ENCODE results near the gene PTPN12. TPM values are rescaled to one million over a fixed set of nuclear protein-coding genes. Genes with fewer than 3 reads are reported as not detected.

PTPN12 gene
- total and polyA plus RNA-seq, 2 experiments from 2014 or later = 21.7 to 25.6 TPM

DNA sequence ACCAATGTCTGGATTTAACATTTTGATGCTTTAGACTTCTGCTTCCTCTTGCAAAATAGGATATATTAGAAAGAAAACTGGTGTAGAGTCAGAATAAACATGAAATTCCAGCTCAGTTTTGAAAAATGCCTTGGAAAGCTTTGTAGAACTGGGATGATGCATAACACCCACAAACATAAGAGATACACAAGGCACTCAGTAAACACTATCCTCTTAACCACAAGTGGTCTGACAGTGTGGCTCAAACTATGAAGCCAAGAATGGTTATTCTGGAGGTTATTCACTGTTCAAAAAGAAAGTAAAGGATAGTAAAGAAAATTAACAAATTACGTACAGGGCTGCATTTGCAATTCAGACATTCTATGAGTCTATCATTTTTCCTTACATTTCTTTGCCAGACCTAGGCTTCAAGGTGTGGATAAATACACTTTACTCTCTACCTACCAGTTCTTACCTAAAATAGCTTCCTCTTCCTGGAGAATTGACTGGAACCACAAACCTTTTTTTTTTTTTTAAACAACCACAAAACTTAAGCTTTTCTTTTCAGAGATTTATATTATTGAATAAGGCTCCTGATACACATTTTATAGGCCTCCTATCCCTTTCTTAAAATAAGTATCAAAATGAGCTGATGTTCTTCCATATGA lies 150.1 kb downstream of the PTPN12 start:
- no peak overlapping the region for H2AFZ ChIP-seq
- H3K9me3 ChIP-seq (ENCODE audit: low read depth) = no peaks in the 10 kb centered on the region
- H3K36me3 ChIP-seq (ENCODE audit: low read depth) = no peaks in the 10 kb centered on the region
- WGBS, 2 experiments (ENCODE audit: low coverage in 1 of 2, low lambda C conversion rate in 2 of 2, missing lambda C conversion rate in 2 of 2) = 56 to 67% methylated on average over 1 of the region's 1 CpG
- no peak for TF ChIP-seq EZH2phosphoT487 (IDR thresholded peaks at IDR 0.05; ENCODE audit: insufficient read depth, low read depth)
- TF ChIP-seq EZH2 (IDR thresholded peaks at IDR 0.05; ENCODE audit: insufficient read depth, poor library complexity, severe bottlenecking) = no peak
- H3K27ac ChIP-seq = peak overlapping the region; percentile 60
- H3K79me2 ChIP-seq (ENCODE audit: insufficient read depth) = peaks cover 58% of the 10 kb centered on the region
- peak overlapping the region; percentile 33; the same call in 1 of the 2 replicates for H3K9ac ChIP-seq
- H3F3A ChIP-seq (ENCODE audit: insufficient read depth) = peaks cover 28% of the 10 kb centered on the region
- peak overlapping the region; percentile 13; the same call in 1 of the 2 replicates for H3K4me3 ChIP-seq
- DNase-seq = peak; percentile 80
- in situ Hi-C loops (cut with MboI) = no loop called here
- H3K9me2 ChIP-seq (ENCODE audit: insufficient read depth) = no peaks in the 10 kb centered on the region
- H3K4me1 ChIP-seq (ENCODE audit: insufficient read depth) = peaks cover 22% of the 10 kb centered on the region
- peak overlapping the region; percentile 60 for H3K4me2 ChIP-seq (ENCODE audit: unreplicated experiment)
- H4K20me1 ChIP-seq (ENCODE audit: insufficient read depth) = no peaks in the 10 kb centered on the region
- H3K27me3 ChIP-seq (replicated peaks; ENCODE audit: insufficient read depth) = no peaks in the 10 kb centered on the region

DNA sequence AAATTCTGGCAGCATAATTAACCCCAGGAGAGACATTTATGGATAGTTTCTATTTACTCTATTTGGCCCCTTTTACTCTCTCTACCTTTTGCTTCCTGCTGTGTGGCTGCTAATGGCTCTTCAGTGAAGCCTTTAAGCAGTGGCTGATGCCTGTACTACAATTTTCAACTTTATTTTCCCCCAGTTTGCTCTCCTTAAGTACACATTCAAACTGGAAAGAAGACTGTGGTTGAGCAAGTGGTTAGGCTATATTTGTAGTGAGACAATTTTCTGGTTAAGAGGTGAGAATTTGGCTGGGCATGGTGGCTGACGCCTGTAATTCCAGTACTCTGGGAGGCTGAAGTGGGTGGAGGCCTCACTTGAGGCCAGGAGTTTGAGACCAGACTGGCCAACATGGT lies 150.7 kb downstream of the PTPN12 start:
- TF ChIP-seq EZH2phosphoT487 (IDR thresholded peaks at IDR 0.05; ENCODE audit: insufficient read depth, low read depth) = no peak
- TF ChIP-seq EZH2 (IDR thresholded peaks at IDR 0.05; ENCODE audit: insufficient read depth, poor library complexity, severe bottlenecking) = no peak
- no peaks in the 10 kb centered on the region for H3K27me3 ChIP-seq (replicated peaks; ENCODE audit: insufficient read depth)
- DNase-seq = no peak
- peak overlapping the region; percentile 60 for H3K27ac ChIP-seq
- H3K9ac ChIP-seq = peak overlapping the region; percentile 33; the same call in 1 of the 2 replicates
- no peaks in the 10 kb centered on the region for H3K9me3 ChIP-seq (ENCODE audit: low read depth)
- peaks cover 22% of the 10 kb centered on the region for H3K4me1 ChIP-seq (ENCODE audit: insufficient read depth)
- peak overlapping the region; percentile 60 for H3K4me2 ChIP-seq (ENCODE audit: unreplicated experiment)
- no peaks in the 10 kb centered on the region for H4K20me1 ChIP-seq (ENCODE audit: insufficient read depth)
- peaks cover 28% of the 10 kb centered on the region for H3F3A ChIP-seq (ENCODE audit: insufficient read depth)
- no peak overlapping the region for H3K4me3 ChIP-seq
- H3K79me2 ChIP-seq (ENCODE audit: insufficient read depth) = peaks cover 63% of the 10 kb centered on the region
- no peaks in the 10 kb centered on the region for H3K9me2 ChIP-seq (ENCODE audit: insufficient read depth)
- WGBS, 2 experiments (ENCODE audit: low coverage in 1 of 2, low lambda C conversion rate in 2 of 2, missing lambda C conversion rate in 2 of 2) = 96 to 100% methylated on average over 1 of the region's 1 CpG
- no peak overlapping the region for H2AFZ ChIP-seq
- no peaks in the 10 kb centered on the region for H3K36me3 ChIP-seq (ENCODE audit: low read depth)
- in situ Hi-C loops (cut with MboI) = no loop called here

Other genes starting within 250 kb of the PTPN12 start
- gene GSAP, start 120.9 kb upstream of the PTPN12 start, total RNA-seq (2014; rRNA removed; shearing (Covaris generic)) = 4.3 and 5.2 TPM in 2 replicates
- gene GSAP, start 120.9 kb upstream of the PTPN12 start, polyA plus RNA-seq (2016; fragmentation: Nextera tagmentation; extraction: Ambion mirVana) = 4.1 and 4.2 TPM in 2 replicates
- gene RSBN1L, start 159.2 kb downstream of the PTPN12 start, total RNA-seq (2014; rRNA removed; shearing (Covaris generic)) = 4.9 and 13.3 TPM in 2 replicates
- gene RSBN1L, start 159.2 kb downstream of the PTPN12 start, polyA plus RNA-seq (2016; fragmentation: Nextera tagmentation; extraction: Ambion mirVana) = 2.0 and 2.5 TPM in 2 replicates

All from GM23248 (cell line).